Subcutaneous abdominal adipose tissue (tissue), 5 donors: ENCODE results near the gene CD2AP.
"Not testable (repeated sequence)": the region's sequence is repeated elsewhere in the genome, so short reads cannot be mapped to it uniquely, and the experiment has no call there.

Source experiments
- H3K27ac ChIP-seq: one replicate; pipeline ENCODE4 v1.7.0; 2013; ENCODE audit warnings: low read depth, mild to moderate bottlenecking, inconsistent platforms, low read length, moderate library complexity
- H3K27me3 ChIP-seq, 5 donors: one replicate each; pipeline ENCODE4 v1.7.0; 2013; ENCODE audit warnings: low read length in 5 of 5, inconsistent platforms in 1 of 5; ENCODE audit not compliant: control insufficient read depth in 5 of 5, insufficient read depth in 4 of 5
- H3K36me3 ChIP-seq, 5 donors: one replicate each; pipeline ENCODE4 v1.7.0; 2013; ENCODE audit warnings: low read length in 5 of 5; ENCODE audit not compliant: control insufficient read depth in 5 of 5, insufficient read depth in 5 of 5
- H3K4me1 ChIP-seq, 5 donors: one replicate each; pipeline ENCODE4 v1.7.0; 2013; ENCODE audit warnings: low read length in 5 of 5, mild to moderate bottlenecking in 3 of 5, moderate library complexity in 1 of 5; ENCODE audit not compliant: control insufficient read depth in 5 of 5, insufficient read depth in 5 of 5
- H3K4me3 ChIP-seq, 5 donors: one replicate each; pipeline ENCODE4 v1.7.0; 2013; ENCODE audit warnings: low read length in 5 of 5, low read depth in 1 of 5
- H3K9ac ChIP-seq, 5 donors: one replicate each; pipeline ENCODE4 v1.7.0; 2013; ENCODE audit warnings: low read length in 5 of 5, mild to moderate bottlenecking in 4 of 5, moderate library complexity in 3 of 5
- H3K9me3 ChIP-seq, 5 donors: one replicate each; pipeline ENCODE4 v1.7.0; 2013; ENCODE audit warnings: low read length in 5 of 5; ENCODE audit not compliant: control insufficient read depth in 5 of 5
- donor health status: healthy.
- donor health status: healthy.
- donor health status: healthy.
- donor health status: healthy.
- donor health status: healthy.

CD2AP gene

DNA sequence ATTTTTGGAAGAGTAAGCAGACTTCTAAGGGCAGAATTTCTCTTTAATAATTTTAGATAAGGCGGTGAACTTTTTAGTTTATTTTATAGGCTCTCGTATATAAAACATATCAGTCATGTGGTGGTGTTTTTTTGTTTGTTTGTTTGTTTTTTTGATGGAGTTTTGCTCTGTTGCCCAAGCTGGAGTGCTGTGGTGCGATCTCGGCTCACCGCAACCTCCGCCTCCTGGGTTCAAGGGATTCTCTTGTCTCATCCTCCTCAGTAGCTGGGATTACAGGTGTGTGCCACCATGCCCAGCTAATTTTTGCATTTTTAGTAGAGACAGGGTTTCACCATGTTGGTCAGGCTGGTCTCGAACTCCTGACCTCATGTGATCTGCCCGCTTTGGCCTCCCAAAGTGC lies 3.6 kb downstream of the CD2AP start:
- peaks cover 2 to 41% (median 27%) of the 10 kb centered on the region in 5 donors for H3K4me1 ChIP-seq
- not testable (repeated sequence) for H3K27ac ChIP-seq, H3K9me3 ChIP-seq, H3K27me3 ChIP-seq, H3K4me3 ChIP-seq, H3K36me3 ChIP-seq, H3K9ac ChIP-seq

GRCh38 chr6:47481806-47482205 lies 4.2 kb downstream of the CD2AP start:
- H3K27ac ChIP-seq: no peak overlapping the region
- H3K9ac ChIP-seq: no peak overlapping the region
- peaks cover 2 to 35% (median 24%) of the 10 kb centered on the region in 5 donors for H3K4me1 ChIP-seq
- H3K4me3 ChIP-seq: no peak overlapping the region
- H3K9me3 ChIP-seq: no peaks in the 10 kb centered on the region
- no peaks in the 10 kb centered on the region for H3K27me3 ChIP-seq
- H3K36me3 ChIP-seq: no peaks in the 10 kb centered on the region

DNA sequence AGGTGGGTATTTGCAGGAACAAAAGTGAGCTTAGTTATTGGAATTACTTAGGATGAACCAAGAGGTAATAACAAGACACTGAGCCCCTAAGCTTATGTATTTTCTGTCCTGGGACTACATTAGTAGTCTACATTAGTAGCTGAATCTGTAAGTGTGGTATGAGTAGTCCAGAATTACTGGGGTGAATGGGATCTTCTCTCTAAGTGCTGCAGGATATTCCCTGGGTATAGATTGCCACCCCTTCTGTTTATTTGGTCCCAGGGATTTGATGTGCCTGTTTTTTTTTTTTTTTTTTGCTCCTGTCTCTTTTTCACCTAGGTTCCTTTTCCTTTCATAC lies 5.9 kb downstream of the CD2AP start:
- H3K4me3 ChIP-seq: no peak overlapping the region
- no peaks in the 10 kb centered on the region for H3K9me3 ChIP-seq
- no peaks in the 10 kb centered on the region for H3K27me3 ChIP-seq
- no peaks in the 10 kb centered on the region for H3K36me3 ChIP-seq
- H3K4me1 ChIP-seq: peaks cover 0 to 32% (median 17%) of the 10 kb centered on the region in 5 donors
- peak overlapping the region in 1 of 5 donors; percentile 13 for H3K9ac ChIP-seq
- H3K27ac ChIP-seq: peak overlapping the region; percentile 32

DNA sequence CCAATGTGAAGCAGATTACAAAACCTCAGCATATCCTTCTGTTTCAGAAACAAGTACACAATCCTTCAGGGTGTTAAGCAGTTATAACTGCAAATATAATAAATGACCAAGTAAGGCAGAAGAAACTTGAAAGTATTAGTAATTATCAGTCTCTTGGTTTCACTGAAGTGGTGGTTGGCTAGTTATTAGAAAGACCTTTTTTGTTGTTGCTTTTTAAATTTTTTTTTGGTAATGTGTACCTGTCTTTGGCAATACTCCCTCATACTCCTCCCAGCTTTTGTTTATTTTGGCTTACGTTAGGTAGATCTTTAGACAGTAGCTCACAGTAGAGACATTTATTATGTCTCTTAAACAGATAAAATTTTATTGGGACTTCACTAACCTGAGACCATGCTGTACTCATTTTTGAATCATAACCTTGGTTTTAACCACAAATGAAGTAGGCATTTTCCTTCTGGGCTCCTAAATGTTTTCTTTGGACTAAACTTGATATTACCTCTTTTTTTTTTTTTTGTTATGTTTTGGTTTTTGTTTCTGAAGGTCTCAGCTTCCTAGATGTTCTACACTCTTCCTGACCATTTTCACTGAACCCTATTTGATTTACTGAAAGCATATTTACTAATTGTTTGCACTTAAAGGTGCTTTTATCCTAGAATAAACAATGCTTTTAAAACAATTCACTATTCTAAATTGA lies 6.4 kb downstream of the CD2AP start:
- Histone ChIP-seq H3K27ac (peak overlapping the region; percentile 32), H3K9ac (peak overlapping the region in 1 of 5 donors; percentile 13), H3K4me3 (no peak overlapping the region), H3K4me1 (peaks cover 0 to 30% (median 12%) of the 10 kb centered on the region in 5 donors), H3K27me3 (no peaks in the 10 kb centered on the region), H3K36me3 (no peaks in the 10 kb centered on the region), H3K9me3 (no peaks in the 10 kb centered on the region)

- no peaks in the 10 kb centered on the region for H3K27me3 ChIP-seq
- no peak overlapping the region for H3K4me3 ChIP-seq
- H3K4me1 ChIP-seq: peaks cover 0 to 25% (median 8%) of the 10 kb centered on the region in 5 donors
- H3K27ac ChIP-seq: peak overlapping the region; percentile 32
- no peaks in the 10 kb centered on the region for H3K36me3 ChIP-seq
- H3K9ac ChIP-seq: no peak overlapping the region
- H3K9me3 ChIP-seq: no peaks in the 10 kb centered on the region
Measured at GRCh38 chr6:47484616-47485015, 7.0 kb downstream of the CD2AP start.

- Histone ChIP-seq H3K36me3 (no peaks in the 10 kb centered on the region), H3K4me1 (peaks cover 0 to 21% (median 6%) of the 10 kb centered on the region in 5 donors), H3K27ac (no peak overlapping the region), H3K9me3 (no peaks in the 10 kb centered on the region), H3K4me3 (no peak overlapping the region), H3K9ac (no peak overlapping the region), H3K27me3 (no peaks in the 10 kb centered on the region)
Measured at GRCh38 chr6:47485083-47485482, 7.5 kb downstream of the CD2AP start.

DNA sequence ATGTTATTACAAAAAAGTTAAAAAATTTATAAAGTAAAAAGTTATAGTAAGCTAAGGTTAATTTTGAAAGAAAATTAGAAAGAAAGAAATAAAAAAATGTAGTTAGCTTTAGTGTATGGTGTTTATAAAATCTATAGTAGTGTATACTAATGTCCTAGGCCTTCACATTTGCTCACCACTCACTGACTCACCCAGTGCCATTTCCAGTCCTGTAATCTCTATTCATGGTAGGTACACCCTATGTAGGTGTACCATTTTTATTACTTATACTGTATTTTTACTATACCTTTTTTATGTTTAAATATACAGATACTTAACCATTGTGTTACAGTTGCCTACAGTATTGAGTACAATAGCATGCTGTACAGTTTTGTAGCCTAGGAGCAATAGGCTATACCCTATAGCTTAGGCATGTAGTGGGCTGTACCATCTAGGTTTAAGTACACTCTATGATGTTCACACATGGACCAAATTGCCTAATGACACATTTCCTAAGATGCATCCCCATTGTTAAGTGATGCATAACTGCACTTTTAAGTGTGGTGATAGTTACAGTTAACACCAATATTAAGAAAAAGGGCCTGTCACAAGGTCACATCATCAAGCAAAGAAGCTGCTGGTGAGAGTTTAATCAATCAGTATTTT lies 8.0 kb downstream of the CD2AP start:
- no peak overlapping the region for H3K4me3 ChIP-seq
- H3K27me3 ChIP-seq: no peaks in the 10 kb centered on the region
- no peak overlapping the region for H3K27ac ChIP-seq
- no peaks in the 10 kb centered on the region for H3K9me3 ChIP-seq
- H3K36me3 ChIP-seq: no peaks in the 10 kb centered on the region
- peaks cover 0 to 17% (median 6%) of the 10 kb centered on the region in 5 donors for H3K4me1 ChIP-seq
- H3K9ac ChIP-seq: no peak overlapping the region

GRCh38 chr6:47489995-47490394 lies 12.4 kb downstream of the CD2AP start:
- peaks cover 0 to 5% (median 2%) of the 10 kb centered on the region in 5 donors for H3K4me1 ChIP-seq
- H3K36me3 ChIP-seq: no peaks in the 10 kb centered on the region
- H3K9ac ChIP-seq: no peak overlapping the region
- no peaks in the 10 kb centered on the region for H3K9me3 ChIP-seq
- H3K27me3 ChIP-seq: no peaks in the 10 kb centered on the region
- H3K27ac ChIP-seq: no peak overlapping the region
- no peak overlapping the region for H3K4me3 ChIP-seq

GRCh38 chr6:47490676-47491075 lies 13.1 kb downstream of the CD2AP start:
- Histone ChIP-seq H3K4me1 (peaks cover 0 to 5% (median 2%) of the 10 kb centered on the region in 5 donors), H3K27me3 (no peaks in the 10 kb centered on the region), H3K9ac (no peak overlapping the region), H3K27ac (no peak overlapping the region), H3K9me3 (no peaks in the 10 kb centered on the region), H3K4me3 (no peak overlapping the region), H3K36me3 (no peaks in the 10 kb centered on the region)

GRCh38 chr6:47492355-47492754 lies 14.8 kb downstream of the CD2AP start:
- Histone ChIP-seq H3K27me3 (no peaks in the 10 kb centered on the region), H3K4me3 (no peak overlapping the region), H3K9me3 (no peaks in the 10 kb centered on the region), H3K4me1 (peaks cover 0 to 9% (median 2%) of the 10 kb centered on the region in 5 donors), H3K27ac (no peak overlapping the region), H3K36me3 (no peaks in the 10 kb centered on the region), H3K9ac (no peak overlapping the region)
